HG03135 (cell line): Measurements from ENCODE around the gene GRIK3.

Experiments
- ATAC-seq: cut with Tn5 transposase; IDR thresholded peaks from one replicate; pipeline ENCODE4 v1.9.1; 2021; ENCODE audit warnings: mild to moderate bottlenecking, moderate library complexity; ENCODE audit not compliant: unreplicated experiment

GRIK3 gene

DNA sequence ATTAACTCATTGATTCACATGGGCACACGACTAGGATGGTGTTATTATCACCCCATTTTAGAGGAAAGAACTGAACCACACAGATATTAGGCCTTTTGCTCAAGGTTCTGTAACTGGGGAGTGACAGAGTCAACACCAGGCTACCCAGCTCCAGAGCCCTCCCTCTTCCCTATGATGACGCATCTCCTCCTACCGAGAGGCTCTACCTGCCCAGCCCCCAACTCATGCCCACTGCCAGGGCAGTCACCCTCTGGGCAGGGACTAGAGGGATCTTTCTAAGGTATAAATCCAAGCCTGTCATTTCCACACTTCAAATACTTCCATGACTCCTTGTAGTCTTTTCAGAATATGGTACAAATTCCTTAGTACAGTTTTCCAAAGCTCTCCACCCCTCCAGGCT is 171.3 kb downstream of the GRIK3 start:
- no peak for ATAC-seq

DNA sequence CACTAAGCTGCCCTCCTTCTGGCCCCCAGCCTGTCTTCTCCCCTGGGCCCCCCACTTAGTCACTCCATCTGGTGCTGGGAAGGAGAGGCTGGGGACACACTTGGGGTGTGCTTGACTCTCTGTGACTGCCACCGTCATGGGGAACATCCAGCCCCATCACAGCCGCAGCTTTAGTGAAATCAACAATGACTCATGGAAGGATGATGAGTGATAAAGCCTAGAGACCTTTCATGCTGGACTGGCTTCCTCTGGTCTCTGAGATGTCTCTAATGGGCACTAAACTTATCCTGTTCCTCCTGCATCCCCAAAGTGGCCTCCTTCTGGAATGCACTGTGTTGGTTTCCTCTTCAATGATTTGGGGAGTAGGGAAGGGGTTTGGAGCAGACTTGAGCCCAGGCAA is 172.9 kb downstream of the GRIK3 start:
- no peak for ATAC-seq

DNA sequence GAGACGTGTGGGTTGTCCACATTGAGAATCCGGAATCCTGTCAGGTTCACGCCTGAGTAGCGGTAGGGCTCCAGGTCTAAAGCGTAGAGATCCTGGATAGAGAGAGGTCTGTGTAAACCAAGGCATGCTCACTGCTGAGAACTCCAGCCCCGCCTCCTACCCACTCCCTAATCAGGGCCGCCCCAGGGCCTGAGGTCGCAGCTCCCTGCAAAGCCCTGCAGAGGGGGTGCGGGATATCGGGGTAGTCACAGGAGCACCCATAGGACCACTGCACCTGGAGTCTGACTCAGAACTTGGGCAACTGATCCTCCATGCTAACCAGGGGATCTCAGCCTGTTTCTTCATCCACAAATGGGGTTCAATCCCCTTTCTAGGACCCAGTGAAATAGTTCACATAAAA is 174.4 kb downstream of the GRIK3 start:
- ATAC-seq: no peak

DNA sequence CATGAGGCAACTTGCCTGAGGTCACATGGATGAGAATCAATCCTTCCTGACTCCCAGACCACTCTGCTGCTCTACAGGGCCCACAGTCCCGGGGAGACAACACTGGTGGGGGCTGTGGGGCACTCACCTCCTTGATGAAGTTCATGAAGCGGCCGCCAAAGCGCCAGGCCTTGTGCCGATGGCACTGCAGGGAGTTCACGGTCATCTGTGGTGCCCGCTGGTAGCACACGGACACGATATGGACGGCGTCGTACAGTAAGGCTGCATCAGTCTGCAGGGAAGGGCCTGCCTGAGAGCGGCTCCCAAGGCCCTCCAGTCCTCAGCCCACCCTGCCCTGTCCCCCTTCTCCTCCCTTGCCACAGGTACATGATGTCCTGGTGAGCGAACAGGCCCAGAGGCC is 175.3 kb downstream of the GRIK3 start:
- ATAC-seq: no peak

DNA sequence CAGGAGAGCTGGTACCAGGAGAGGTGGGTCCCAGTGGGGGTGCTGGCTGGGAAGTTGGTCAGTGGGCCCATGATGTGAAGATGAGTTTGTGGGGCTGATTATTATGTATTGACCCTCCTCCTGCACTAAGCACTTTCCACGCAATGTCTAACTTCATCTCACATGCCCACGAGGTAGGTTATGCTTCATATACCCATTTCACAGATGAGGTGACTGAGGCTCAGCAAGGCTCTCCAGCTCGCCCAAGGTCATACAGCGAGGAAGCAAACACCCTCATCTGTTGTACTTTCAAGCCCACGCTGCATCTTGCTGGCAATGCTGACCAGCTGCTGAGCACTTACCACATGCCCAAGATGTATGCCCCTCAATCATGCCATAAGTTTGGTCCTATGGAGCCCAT is 175.8 kb downstream of the GRIK3 start:
- ATAC-seq: no peak

DNA sequence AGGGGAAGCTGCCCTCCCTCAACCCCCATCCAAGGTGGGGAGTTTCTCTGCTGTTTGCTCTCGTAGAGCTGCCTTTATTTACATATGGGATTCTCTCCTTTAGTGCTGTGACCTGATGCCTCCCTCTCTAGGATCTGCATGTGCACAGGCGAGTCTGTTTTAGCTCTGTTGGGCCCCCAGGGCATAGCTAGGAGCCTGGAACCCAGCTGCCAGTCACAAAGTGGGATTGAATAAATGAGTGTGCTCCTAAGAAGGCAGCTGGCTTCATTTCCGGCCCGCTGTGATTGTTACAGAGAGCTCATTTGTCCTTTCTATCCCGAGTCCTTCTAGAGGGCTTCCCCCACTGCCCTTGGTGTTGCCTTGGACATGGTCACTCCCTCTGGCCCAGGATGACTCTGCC is 176.6 kb downstream of the GRIK3 start:
- no peak for ATAC-seq

DNA sequence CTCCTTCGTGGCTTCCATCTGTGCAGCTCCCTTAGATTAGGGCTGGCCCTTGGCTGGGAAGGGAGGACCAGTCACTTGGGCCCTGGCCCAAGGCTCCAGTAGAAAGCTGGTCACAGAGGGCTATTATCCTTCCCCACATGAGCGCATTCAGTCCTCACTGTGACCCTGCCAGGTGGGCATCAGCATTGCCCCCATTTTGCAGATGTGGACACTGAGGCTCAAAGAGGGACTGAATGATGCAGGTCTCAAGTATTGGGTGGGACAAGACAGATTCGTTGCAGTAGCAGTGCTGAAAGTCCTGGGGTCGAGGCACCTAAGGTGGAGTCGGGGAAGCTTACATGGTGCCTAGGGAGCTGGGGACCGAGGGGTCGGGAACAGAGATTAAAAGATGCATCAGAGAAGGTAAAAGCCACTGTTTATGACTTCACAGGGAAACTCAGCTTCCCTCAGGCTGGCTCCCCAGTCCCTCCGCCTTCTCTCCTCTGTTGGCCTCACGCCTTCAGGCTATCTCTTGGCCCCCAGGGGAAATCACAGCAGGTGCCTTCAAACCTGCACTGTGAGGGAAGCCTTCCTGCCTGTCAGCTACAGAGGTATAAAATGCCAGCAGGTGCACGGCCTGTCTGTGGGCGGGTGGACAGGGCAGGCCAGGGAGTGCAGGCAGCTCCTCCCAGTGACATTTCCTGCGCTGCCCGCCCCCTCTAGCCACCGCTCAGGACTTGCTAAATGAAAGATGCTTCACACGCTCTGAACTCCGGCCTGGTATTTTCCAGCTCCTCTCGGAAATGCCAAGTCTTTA is 178.4 kb downstream of the GRIK3 start:
- no peak for ATAC-seq

DNA sequence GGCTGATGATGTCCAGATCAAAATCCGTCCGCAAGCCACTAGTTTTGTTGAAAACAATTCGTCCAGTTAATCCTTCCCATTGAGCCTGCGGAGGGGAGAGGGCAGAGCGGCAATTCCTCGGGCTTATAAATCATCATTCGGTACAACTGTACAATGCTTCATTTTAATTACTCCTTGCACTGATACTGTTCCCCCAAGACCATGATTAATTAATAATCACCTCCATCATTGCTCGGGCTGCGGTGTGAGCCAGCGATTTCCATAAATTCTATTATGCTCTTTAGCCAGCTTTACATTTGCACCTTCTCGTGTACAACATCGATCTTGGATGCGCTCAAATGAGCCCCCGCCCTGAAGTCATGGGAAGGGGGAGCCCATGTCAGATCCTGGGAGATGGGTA is 180.7 kb downstream of the GRIK3 start:
- ATAC-seq: no peak

DNA sequence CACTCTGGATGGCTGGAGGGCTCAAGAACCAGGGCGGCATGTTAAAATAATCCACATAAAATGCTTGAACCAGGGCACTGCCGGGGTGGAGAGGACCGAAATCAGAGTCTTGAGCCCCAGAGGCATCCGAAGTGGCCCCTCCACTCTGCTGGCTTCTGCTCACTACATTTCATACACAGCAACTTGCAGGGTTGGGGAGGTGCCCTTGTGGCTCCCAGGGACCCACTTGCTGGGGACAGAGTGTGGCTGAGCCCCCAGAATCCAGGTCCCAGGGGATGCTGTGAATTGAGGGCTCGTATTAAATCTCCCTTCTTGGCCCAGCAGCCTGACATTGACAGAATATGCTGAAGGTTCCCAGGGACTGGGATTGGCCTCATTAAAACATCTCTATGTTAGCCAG is 181.7 kb downstream of the GRIK3 start:
- ATAC-seq: no peak

DNA sequence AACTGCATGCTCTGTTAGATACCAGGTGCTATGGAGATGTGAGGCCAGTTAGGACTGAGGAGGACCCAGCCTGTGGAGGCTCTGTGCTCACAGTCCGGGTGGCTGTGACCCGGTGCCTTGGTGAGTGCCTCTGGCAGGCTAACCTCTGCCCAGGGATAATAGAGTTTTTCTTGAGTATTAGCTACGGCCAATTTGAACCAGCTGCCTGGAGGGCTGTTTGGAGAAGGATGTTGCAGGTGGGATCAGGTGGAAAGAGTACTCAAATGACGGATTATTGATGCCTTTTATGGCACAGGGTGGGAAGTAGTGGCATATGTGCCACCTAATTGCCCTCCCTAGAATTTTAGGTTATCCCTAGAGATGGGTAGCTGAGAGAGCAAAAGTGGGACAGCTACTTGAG is 182.7 kb downstream of the GRIK3 start:
- ATAC-seq: no peak

DNA sequence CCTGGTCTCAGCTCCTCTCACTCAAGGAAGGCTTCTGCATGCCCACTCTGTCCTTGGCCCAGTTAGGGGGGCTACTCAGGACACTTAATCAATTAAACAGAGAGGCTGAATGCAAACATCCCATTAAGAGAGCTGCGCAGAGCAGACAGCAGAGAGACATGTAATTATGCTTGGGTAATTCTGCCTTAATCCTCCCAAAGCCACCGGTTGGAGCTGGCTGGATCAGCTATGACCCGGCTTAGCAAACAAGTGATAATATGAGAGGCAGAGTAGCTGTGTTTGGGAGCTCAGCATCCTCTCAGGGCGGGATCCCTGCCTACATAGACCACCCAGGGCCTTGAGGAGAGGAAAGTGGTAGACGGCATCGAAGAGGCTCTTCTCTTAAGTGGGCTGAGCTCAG is 183.2 kb downstream of the GRIK3 start:
- ATAC-seq: no peak

DNA sequence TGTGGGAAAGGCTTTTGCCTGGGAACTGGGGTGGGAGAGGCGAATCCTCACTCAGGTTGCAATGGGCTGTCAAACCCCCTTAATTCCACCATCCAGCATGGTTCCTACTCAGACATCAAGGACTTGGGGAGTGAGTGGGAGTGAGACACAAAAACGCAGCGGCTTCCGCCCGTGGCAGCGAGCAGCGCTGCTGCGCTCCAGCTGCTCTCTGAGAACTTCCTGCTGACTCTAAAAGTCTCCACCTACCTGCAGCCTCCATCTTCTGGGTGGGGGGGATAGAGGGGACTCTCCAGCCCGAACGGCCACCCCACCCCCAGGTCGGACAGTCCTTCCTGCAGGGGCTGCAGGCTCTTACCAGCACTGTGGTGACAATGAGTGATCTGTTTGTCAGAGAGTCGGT is 184.4 kb downstream of the GRIK3 start:
- ATAC-seq: no peak

DNA sequence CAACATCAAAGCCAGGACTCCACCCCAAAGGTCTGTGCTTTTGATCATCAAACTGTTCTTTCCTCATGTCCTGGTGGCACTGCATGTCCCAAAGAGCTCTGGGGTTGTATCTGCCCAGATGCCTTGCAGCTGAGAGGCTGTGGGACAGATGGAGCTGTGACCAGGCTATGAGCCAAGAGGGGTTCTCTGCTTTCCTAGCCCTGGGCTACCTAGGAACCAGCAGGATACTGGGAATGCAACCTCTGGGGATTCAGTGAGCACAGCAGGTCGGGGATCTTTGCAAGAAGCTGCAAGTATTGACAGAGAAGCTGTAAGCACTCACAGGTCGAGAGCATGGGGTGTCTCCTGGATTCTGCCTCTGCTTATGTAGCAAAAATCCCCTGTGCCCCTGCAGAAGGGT is 186.6 kb downstream of the GRIK3 start:
- no peak for ATAC-seq

DNA sequence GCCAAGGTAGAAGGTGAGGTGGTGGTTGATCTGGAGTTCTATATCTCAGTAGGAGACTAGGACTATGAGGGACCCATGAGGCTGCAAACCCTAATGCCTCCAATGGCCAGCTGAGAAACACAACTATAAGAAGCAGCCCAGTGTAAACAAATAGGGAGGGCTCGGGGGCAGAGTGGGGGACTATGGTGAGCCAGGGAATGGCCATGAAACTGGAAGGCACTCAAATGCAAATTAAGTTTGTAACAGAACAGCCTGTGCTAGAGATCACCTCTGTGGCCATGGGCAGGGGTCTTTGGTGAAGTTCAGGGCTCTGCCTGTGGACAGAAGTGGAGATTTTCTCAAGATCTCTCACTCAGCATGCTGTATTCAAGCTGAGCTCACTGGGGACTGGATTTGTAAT is 187.1 kb downstream of the GRIK3 start:
- no peak for ATAC-seq

DNA sequence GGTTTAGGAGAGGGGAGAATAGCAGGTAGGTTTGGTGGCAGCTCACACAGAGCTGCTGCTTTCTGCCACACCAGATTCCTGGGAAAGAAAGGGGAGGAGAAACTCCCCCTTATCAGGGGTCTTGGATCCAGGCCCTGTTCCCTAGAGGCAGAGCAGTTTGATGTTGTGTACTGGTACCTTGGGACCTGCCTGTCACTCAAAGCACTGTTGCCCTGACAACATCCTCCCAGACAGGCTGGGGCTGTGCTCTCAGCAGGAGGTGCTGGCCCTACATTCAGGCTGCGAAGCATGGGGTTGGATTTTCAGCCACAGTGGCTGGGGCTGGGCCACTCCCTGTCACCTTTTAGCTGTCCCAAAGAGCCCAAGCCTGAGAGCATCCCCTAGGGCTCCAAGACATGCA is 188.0 kb downstream of the GRIK3 start:
- ATAC-seq: no peak

DNA sequence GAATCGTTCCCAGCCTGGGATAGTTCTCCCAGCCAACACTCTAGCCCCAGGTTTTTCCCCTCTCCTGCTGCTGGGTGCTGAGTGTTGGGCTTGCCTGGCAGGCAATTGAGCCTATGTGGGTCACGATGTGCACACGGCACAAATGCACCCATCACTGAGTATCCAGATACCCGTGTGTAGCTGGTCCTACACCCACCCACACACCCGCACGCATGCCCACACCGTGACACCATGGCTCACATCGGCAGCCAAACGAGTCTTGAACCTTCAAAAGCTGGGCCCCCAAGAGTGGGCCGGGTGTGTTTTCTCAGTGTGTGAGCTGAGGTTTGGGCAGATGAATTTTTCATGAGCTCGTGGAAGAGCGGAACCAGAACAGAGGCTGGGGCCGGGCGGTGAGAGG is 188.5 kb downstream of the GRIK3 start:
- no peak for ATAC-seq

DNA sequence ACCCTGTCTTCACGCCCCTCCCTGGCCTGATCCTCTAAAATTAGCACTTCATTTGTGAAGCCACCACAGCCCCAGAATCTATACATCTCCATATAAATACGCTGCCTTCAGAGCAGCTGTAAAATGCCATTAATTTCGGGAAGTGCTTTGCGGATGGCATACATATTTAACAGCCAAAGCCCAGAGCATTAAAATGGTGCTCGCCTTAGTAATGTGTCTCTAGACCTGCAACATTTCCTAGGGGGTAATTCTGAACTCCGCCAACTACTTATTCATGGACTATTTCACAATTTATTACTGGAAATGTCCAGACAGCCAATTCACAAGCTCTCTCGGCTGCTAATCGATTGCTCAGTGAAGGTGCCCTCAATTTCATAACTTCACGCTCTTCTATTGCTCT is 189.4 kb downstream of the GRIK3 start:
- no peak for ATAC-seq

DNA sequence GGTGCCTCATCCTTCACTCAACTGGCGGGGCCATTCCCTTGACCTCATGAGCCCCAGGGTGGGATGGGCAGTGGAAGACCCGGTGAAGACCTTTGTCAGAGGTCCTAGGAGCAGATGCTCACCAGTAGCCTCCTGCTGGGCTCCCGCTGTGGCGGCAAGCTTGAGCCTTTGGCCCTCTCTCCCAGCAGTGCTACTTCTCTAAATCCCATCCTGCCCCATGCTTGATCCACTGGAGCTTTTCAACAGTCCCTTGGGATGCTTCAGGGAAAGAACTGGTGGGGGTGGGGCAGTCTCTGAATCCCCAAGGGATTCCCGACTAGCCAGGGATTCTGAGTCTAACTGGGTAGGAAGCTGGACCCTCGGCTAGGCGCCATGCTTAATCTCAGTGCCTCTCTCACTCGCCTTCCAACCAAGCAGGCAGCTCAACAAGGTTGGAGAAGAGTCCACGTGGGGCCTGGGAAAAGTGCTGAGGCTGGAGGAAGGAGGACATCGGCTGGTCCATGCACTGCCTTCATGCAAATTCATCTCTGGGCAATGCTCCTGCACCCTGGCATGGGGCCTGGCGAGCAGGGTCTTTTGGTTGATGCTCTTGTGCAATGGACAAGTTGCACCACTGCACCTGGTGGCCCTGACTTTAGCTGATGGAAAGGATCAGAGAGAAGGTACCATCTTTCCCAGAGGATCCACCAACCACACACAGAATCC is 190.3 kb downstream of the GRIK3 start:
- ATAC-seq: no peak

DNA sequence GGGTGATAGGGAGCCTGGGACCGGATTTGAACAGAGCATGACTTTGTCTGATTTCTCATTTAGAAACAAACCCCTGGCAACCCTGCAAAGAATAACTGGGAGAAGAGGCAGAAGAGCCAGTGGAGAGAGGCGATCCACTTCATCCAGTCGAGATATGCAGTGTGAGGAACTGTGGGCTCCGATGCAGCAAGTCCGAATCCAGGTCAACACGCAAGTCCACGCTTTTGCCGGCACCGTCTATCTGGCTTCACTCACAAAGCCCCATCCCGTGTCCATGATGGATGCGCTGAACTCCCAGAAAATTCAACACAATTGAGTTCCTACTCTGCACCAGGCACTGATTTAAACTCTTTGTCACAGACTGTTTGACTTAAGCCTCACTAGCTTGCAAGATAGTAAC is 191.3 kb downstream of the GRIK3 start:
- no peak for ATAC-seq

DNA sequence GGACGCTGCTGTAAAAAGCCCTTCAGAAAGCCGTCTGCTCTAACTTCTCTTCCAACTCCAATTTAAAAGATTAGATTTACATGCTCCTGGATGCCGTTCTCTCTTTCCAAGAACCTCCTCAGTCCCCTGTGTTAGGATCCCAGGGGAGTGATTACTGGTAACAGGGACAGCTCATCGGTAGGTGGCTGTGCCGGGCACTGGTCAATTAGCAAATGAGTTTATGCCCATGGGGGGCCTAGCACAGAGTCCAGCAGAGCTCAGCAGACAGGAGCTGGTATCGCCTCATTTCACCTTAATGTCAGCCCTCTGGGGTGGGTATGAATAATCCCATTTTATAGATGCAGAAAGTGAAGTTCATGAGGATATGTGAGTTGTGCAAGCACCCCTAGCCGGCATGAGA is 191.9 kb downstream of the GRIK3 start:
- no peak for ATAC-seq

DNA sequence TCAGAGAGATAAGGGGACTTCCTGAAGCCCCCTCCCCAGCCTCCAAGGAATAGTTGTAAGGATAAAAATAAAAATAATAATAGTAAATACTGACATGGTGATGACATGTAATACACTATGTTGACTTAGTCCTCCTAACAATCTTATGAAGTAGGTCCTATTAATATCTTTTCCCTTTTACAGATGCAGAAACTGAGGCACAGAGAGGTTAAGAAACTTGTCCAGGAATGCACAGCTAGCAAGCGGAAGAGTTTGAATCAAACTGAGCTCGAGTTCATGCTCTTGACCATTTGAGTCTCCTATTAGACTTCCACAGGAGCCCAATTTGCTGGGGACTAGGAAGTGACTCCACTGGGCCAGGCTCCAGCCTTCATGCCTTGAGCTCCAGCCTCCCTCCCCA is 194.8 kb downstream of the GRIK3 start:
- ATAC-seq: no peak

DNA sequence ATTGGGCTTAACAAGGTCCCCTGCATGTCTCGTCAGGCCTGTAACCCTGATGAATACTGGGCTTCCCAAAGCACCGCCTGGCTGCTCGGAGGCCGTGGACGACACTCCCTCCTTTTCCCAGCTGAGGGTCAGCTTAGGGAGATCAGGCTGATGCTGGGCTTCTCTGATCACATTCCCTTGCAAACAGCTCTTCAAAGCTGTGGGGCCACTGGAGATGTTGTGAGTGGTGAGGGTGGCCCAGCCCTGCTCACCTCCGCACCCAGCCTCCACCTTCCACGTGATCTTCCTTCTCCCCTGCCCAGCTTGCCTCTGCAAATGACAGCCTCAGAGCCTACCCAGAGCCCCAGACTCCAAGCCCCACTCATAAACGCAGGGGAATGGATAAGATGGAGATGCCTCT is 195.4 kb downstream of the GRIK3 start:
- ATAC-seq: no peak

DNA sequence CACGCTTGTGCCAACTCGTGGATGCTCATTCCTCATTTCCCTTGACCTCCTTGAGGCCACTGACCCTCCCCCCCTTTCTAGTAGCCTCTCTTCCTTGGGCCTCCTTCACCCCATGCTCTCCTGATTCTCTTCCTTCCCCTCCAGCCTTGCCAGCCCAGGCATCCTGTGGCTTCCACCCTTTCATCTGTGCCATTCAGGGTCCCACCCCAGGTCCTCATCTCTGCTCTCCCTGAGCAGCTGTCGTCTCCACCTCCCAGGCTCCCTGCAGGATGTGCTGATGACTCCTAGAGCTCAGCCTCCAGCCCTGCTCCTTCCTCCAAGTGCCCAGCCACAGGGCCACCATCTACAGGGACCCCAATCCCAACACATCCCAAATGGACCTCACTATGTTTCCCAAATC is 197.4 kb downstream of the GRIK3 start:
- no peak for ATAC-seq
